ENCODE data around the gene PPARD. TPM values are rescaled to one million over a fixed set of nuclear protein-coding genes. Genes with fewer than 3 reads are reported as not detected.

PPARD gene
- total RNA-seq, 1 experiment from 2014 or later = 38.4 TPM

- no peaks in the 10 kb centered on the region for H3K9me3 ChIP-seq (ENCODE audit: control insufficient read depth in 1 of 2, insufficient read depth in 1 of 2, low read depth in 1 of 2, low read length in 2 of 2)
- POLR2A ChIA-PET = interaction anchor here (1.2 to 1.6 kb wide), 2 partner anchors 30 kb away, joined by 3 to 4 read pairs; no protein-coding TSS in a partner anchor
- peak overlapping the region; percentile 60 for H3K9ac ChIP-seq (ENCODE audit: low read length)
- no peak overlapping the region for H2AFZ ChIP-seq (ENCODE audit: low read depth, low read length, poor library complexity, severe bottlenecking)
- H3K79me2 ChIP-seq (ENCODE audit: insufficient read depth, low read length) = peaks cover 67% of the 10 kb centered on the region
- H3K27ac ChIP-seq (ENCODE audit: low read depth, low read length) = peak overlapping the region; percentile 68
- TSS peak; percentile 33 for BruUV-seq (replicated peaks)
- CTCF ChIA-PET = interaction anchor here (1.1 kb wide), 1 partner anchor 29 kb away, joined by 4 read pairs; the partner anchor contains the start of gene PPARD
- intact Hi-C loops (cut with micrococcal nuclease) = no loop called here
- peaks cover 52 to 60% of the 10 kb centered on the region in 2 experiments for H3K4me1 ChIP-seq (ENCODE audit: control insufficient read depth in 1 of 2, insufficient read depth in 2 of 2, low read length in 2 of 2)
- H4K20me1 ChIP-seq (ENCODE audit: insufficient read depth) = no peaks in the 10 kb centered on the region
- peak overlapping the region in 1 of 2 experiments; percentile 30; a peak in 2 of 4 replicates for H3K4me3 ChIP-seq (replicated peaks in 1 of 2; ENCODE audit: low read depth in 1 of 2, low read length in 2 of 2)
- TF ChIP-seq SP1 (IDR thresholded peaks at IDR 0.05; ENCODE audit: low read depth) (no peak), EZH2 (IDR thresholded peaks at IDR 0.05) (no peak), TCF7L2 (IDR thresholded peaks at IDR 0.05; ENCODE audit: borderline replicate concordance, extremely low read depth, insufficient read depth, insufficient read length) (no peak), ELF1 (IDR thresholded peaks at IDR 0.05; ENCODE audit: borderline replicate concordance, low read depth) (no peak), ZFX (IDR thresholded peaks at IDR 0.05) (no peak), ZNF274 (IDR thresholded peaks at IDR 0.05; ENCODE audit: low read depth, low read length) (no peak), FOSL1 (IDR thresholded peaks at IDR 0.05; ENCODE audit: low read depth) (no peak), POLR2AphosphoS5 (IDR thresholded peaks at IDR 0.05; ENCODE audit: low read depth, low read length) (no peak), POLR2A (IDR thresholded peaks at IDR 0.05; ENCODE audit: borderline replicate concordance, extremely low read depth, insufficient read depth, insufficient read length) (no peak), EZH2phosphoT487 (IDR thresholded peaks at IDR 0.05; ENCODE audit: borderline replicate concordance) (no peak), RAD21 (IDR thresholded peaks at IDR 0.05; ENCODE audit: low read depth) (no peak)
- TF ChIP-seq, protein P1, sequence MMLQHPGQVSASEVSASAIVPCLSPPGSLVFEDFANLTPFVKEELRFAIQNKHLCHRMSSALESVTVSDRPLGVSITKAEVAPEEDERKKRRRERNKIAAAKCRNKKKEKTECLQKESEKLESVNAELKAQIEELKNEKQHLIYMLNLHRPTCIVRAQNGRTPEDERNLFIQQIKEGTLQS (IDR thresholded peaks at IDR 0.05) = no peak
- no peaks in the 10 kb centered on the region for H3K9me2 ChIP-seq (ENCODE audit: insufficient read depth)
- peak overlapping the region; percentile 76 for H3K4me2 ChIP-seq (ENCODE audit: low read length)
- no peak for ATAC-seq
- no peak for DNase-seq (ENCODE audit: low read depth, low spot score)
- RAD21 ChIA-PET (ENCODE audit: low non-redundant PET in 1 of 2, low total read pairs in 2 of 2, uncharacterized antibody in 2 of 2, unreplicated experiment in 2 of 2) = no interaction called here
- H3K36me3 ChIP-seq (ENCODE audit: control insufficient read depth in 1 of 2, insufficient read depth in 2 of 2, low read length in 2 of 2) = no peaks in the 10 kb centered on the region; a peak in 1 of 4 replicates
- no peaks in the 10 kb centered on the region for H3K27me3 ChIP-seq (ENCODE audit: insufficient read depth, low read length)
Measured at GRCh38 chr6:35370785-35371493, 28.6 kb downstream of the PPARD start.
